Neural cell (in vitro differentiated cells): ENCODE data around the gene TMEM238L.

Experiments
- RAD21 ChIP-seq: fragments of 450-650 bp; conservative IDR thresholded peaks from 2 replicates; pipeline ENCODE4 v1.6.1; 2014; ENCODE audit warnings: antibody characterized with exemption, mild to moderate bottlenecking, moderate library complexity
- REST ChIP-seq: IDR thresholded peaks from 2 replicates; pipeline ENCODE4 v1.6.1; 2012; ENCODE audit warnings: borderline replicate concordance

DNA sequence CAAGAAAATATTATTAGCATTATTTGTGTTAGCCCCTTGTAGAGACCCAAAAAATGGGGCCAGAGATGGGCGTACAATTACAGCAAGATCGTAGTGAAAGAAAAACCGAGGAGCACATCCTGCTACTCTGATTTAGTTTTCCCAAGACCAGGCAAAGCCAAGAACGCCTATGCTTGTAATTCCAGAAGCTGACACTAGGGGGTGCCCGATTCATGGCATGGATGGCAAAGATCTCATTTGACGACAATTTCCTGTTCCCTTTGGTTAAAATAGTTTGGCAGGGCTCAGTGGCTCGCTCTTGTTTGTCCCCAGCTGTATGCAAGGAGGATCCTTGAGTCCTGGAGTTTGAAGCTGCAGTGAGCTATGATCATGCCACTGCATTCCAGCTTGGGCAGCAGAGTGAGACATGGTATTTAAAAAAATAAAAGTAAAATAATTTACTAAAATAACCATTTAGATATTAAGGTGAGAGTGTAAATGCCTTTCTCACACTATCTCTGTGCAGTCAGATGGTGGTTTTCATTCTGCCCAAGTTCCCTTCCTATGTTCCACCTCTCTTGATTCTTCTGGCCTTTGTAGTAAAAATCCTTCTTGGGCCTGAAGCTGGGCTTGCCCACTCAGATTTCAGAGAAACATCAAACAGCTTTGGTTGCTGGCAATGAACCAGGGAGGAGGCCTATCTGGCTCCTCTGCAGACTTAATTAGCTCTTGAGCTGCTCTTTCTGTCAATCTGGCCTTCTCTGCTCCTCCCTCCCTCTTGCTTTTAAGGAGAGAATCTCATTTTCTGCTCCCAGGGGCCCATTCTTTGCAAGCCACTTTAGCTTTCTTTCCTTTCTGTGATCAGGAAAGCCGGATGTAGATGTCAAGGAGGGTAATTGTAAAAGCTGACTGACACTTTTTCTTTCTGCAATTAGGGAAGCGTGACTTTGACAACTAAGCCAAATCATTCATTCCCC is 31.2 kb downstream of the TMEM238L start:
- TF ChIP-seq REST (peak; percentile 96), RAD21 (no peak)
